HG02870 (cell line): Measurements from ENCODE around the gene SLCO4A1.

Source experiments
- ATAC-seq: cut with Tn5 transposase; IDR thresholded peaks from one replicate; pipeline ENCODE4 v1.9.1; 2021; ENCODE audit warnings: mild to moderate bottlenecking, moderate library complexity; ENCODE audit not compliant: unreplicated experiment

SLCO4A1 gene, protein sequence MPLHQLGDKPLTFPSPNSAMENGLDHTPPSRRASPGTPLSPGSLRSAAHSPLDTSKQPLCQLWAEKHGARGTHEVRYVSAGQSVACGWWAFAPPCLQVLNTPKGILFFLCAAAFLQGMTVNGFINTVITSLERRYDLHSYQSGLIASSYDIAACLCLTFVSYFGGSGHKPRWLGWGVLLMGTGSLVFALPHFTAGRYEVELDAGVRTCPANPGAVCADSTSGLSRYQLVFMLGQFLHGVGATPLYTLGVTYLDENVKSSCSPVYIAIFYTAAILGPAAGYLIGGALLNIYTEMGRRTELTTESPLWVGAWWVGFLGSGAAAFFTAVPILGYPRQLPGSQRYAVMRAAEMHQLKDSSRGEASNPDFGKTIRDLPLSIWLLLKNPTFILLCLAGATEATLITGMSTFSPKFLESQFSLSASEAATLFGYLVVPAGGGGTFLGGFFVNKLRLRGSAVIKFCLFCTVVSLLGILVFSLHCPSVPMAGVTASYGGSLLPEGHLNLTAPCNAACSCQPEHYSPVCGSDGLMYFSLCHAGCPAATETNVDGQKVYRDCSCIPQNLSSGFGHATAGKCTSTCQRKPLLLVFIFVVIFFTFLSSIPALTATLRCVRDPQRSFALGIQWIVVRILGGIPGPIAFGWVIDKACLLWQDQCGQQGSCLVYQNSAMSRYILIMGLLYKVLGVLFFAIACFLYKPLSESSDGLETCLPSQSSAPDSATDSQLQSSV

DNA sequence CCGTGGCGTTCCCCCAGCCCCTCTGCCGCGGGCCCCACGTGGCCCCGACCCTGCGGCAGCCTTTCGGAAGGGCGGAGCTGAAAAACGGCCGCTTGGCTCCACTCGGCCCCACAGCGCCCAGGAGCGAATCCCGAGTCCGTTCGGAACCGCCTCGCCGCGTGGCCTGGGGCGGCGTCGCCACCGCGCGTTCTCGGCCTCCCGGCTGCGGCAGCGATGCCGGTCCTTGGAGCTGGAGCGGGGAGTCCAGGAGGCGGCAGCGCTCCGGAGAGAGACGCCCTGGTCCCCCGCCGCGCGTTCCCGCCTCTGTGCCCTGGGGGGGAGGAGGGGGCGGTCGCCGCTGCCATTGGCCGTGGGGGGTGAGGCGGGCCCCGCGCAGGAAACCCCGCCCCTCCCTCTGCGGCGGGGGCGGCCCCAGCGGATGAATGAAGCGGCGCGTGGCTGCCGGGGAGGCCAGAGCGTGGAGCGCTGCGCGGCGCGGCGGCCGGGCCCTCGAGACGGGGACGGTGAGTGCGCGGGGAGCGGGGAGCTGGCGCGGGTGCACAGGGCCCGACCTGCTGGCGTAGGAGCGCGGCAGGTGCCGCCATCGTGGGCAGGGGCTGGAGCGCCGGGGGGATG, at the start of gene SLCO4A1:
Gene SLCO4A1 (plus strand): TSS at position 453 of the 615 bp plus-strand sequence. CDS start 13,952 bp downstream, outside the sequence.
- peak; percentile 61 for ATAC-seq

GRCh38 chr20:62592506-62593177, 49.7 kb upstream of the SLCO4A1 start:
- ATAC-seq: no peak

DNA sequence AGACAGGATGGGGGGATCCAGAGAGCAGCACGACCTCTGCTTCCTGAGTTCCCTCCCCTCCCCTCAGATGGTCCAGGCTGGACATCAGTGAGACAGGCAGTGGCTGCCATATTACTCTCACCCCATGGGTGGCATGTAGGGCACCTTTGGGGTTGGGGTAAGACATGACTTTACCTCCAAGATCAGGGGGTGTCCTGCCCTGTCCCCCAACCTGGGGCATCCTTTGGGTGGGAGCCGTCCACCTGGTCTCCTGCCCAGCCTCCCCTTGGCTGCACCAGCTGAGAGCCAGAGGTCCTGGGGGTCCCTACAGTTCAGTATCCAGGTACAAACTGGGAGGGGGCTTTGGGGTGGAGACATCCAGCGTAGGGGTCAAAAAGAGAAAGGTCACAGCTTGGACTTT, 48.7 kb upstream of the SLCO4A1 start:
- ATAC-seq: no peak

DNA sequence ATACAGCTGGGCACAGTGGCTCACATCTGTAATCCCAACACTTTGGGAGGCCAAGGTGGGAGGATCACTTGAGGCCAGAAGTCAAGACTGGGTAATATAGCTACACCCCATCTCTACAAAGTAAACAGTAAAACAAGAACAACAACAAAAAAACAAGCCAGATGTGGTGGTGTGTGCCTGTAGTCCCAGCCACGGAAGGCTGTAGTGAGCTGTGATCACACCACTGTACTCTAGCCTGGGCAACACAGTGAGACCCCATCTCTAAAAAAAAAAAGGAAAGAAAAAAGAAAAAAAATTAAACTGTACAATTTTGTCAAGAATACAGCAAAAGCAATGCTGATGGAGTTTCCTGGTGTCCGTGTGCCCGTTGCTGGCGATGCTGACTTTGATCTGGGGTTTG, 47.2 kb upstream of the SLCO4A1 start:
- ATAC-seq: no peak

- no peak for ATAC-seq
These were observed 46.8 kb upstream of the SLCO4A1 start for GRCh38 chr20:62595491-62595890.

GRCh38 chr20:62596486-62596885, 45.8 kb upstream of the SLCO4A1 start:
- no peak for ATAC-seq

GRCh38 chr20:62596921-62597320, 45.4 kb upstream of the SLCO4A1 start:
- ATAC-seq: no peak

- ATAC-seq: no peak
These were observed 44.7 kb upstream of the SLCO4A1 start for GRCh38 chr20:62597416-62598115.

DNA sequence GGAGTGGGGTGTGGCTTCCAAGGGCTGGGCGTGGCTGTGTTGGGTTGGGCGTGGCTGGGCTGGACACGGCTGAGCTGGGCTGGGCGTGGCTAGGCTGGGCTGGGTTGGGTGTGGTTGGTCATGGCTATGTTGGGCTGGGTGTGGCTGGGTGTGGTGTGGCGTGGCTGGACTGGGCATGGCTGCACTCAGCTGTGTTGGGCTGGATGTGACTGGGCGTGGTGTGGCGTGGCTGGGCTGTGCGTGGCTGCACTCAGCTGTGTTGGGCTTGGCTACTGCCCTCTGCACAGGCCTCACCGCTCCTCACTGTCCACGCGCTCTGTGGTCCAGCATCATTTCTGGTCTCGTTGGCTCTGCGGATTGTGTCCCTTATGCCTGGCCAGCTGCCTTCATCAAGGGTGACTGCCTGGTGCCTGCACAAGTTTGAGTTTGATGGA, 43.5 kb upstream of the SLCO4A1 start:
- ATAC-seq: no peak

- no peak for ATAC-seq
These were observed 42.8 kb upstream of the SLCO4A1 start for GRCh38 chr20:62599216-62600110.

DNA sequence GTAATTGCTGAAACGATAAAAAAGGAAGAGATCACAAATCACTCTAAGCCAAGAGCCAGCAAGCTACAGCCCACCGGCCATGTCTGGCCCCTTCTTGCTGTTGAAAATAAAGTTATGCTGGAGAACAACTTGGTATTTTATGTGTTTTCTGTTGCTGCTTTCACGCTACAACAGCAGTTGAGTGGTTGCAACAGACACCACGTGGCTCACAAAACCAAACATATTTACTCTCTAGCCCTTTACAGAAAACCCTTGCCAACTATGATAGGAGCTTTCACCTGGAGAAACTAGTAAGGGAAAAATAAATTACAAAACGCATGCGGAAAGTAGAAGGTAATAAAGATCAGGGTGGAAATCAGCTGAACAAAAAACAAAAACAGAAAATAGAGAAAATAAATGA, 41.1 kb upstream of the SLCO4A1 start:
- ATAC-seq: no peak

DNA sequence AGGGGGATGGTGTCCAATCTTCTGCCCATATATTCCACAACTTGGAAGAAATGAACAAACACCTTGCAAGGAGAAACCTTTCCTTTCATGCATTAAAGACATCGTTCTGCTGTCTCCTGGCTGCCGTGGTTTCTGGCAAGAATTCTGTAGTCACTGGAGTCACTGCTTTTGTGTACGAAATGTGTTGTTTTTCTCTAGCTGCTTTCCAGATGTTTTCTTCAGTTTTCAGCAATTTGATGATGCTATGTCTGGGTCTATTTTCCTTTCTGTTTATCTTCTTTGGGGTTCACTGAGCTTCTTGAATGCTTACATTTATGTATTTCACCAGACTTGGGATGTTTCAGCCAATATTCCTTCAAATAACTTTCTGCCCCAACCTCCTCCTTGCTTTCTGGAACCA, 40.6 kb upstream of the SLCO4A1 start:
- ATAC-seq: no peak

DNA sequence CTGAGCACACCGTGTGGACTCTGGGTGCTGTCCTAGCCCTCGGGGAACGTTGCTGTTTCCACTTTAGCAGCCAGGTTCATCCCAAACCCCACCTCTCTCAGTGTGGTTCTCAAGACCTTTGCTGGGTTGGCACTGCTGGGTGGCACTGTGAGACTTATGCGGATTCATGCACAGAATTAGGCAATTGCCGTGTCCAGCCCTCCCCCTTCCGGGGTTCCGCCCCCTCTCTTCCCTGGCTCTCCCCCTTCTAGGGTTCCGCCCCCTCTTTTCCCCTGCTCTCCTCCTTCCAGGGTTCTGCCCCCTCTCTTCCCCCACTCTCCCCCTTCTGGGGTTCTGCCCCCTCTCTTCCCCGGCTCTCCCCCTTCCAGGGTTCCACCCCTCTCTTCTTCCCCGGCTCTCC, 39.8 kb upstream of the SLCO4A1 start:
- no peak for ATAC-seq

GRCh38 chr20:62603021-62603906, 39.0 kb upstream of the SLCO4A1 start:
- ATAC-seq: no peak

DNA sequence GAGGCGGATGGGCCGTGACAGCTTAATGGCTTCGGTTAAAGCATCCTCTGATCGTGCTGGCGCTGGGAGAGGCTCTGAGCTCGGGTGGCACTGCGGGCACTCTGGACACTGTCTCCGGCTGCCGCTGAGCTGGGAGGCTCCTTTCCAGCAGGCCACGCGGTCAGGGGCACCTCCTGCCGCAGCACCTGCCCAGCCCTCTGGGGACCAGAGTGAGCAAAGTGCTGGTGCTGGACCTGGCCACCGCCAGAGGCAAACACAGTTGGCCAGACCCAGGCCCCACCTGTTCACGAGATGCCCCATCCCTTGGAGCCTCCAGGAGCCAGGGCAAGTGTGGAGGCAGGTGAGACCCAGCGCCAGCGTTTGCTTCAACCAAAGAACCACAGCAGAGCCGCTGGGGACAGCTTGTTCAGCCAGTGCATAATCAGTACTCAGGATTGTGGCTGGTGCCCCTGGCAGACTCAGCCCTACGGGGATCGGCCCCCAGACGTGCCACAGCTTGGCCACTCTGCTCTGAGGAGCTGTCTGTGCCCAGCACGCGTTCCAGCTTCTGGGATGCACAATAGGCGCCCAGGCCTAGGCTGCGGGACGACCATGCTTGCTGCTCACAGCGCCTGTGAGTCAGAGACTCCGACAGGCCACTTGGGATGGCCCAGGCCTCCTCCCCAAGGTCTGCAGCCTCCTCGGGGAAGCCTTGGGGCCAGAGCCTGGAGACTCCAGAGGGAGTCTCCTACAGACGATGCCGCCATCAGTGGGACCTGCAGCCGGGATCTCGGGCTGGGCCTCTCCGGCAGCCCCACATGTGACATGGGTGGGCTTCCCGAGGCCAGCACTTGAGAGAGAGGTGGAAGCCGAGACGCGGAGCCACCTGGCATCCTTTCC, 38.2 kb upstream of the SLCO4A1 start:
- ATAC-seq: no peak

- ATAC-seq: no peak
These were observed 37.5 kb upstream of the SLCO4A1 start for GRCh38 chr20:62604796-62605195.

GRCh38 chr20:62605236-62605943, 36.9 kb upstream of the SLCO4A1 start:
- ATAC-seq: no peak
